Ishikawa (cell line): Measurements from ENCODE around the gene LUM.

Source experiments
- CEBPB ChIP-seq: IDR thresholded peaks from 2 replicates; pipeline ENCODE4 v1.6.1; 2012
- CREB1 ChIP-seq: IDR thresholded peaks from 2 replicates; pipeline ENCODE4 v1.6.1; 2012; ENCODE audit warnings: low read depth
- EGR1 ChIP-seq: IDR thresholded peaks from 2 replicates; pipeline ENCODE4 v1.6.1; 2012
- EP300 ChIP-seq: IDR thresholded peaks from 2 replicates; pipeline ENCODE4 v1.6.1; 2012; ENCODE audit warnings: borderline replicate concordance
- FOXM1 ChIP-seq: IDR thresholded peaks from 2 replicates; pipeline ENCODE4 v1.6.1; 2012; ENCODE audit warnings: low read depth, borderline replicate concordance
- NFIC ChIP-seq: IDR thresholded peaks from 2 replicates; pipeline ENCODE4 v1.6.1; 2012
- RAD21 ChIP-seq: IDR thresholded peaks from 2 replicates; pipeline ENCODE4 v1.6.1; 2012; ENCODE audit warnings: low read depth
- TAF1 ChIP-seq: IDR thresholded peaks from 2 replicates; pipeline ENCODE4 v1.6.1; 2012; ENCODE audit warnings: low read depth, mild to moderate bottlenecking
- TCF12 ChIP-seq: IDR thresholded peaks from 2 replicates; pipeline ENCODE4 v1.6.1; 2012; ENCODE audit warnings: low read depth
- TEAD4 ChIP-seq: IDR thresholded peaks from 2 replicates; pipeline ENCODE4 v1.6.1; 2012
- YY1 ChIP-seq: IDR thresholded peaks from 2 replicates; pipeline ENCODE4 v1.6.1; 2012; ENCODE audit warnings: low read depth
- ZBTB7A ChIP-seq: IDR thresholded peaks from 2 replicates; pipeline ENCODE4 v1.6.1; 2012; ENCODE audit warnings: low read depth
- TF ChIP-seq, protein P1 (sequence below): IDR thresholded peaks from 2 replicates; pipeline ENCODE4 v1.6.1; 2012
- TF ChIP-seq, protein P2 (sequence below): IDR thresholded peaks from 2 replicates; pipeline ENCODE4 v1.6.1; 2012
- TF ChIP-seq, protein P3 (sequence below): IDR thresholded peaks from 2 replicates; pipeline ENCODE4 v1.6.1; 2012; ENCODE audit warnings: low read depth, mild to moderate bottlenecking

Gene LUM, protein sequence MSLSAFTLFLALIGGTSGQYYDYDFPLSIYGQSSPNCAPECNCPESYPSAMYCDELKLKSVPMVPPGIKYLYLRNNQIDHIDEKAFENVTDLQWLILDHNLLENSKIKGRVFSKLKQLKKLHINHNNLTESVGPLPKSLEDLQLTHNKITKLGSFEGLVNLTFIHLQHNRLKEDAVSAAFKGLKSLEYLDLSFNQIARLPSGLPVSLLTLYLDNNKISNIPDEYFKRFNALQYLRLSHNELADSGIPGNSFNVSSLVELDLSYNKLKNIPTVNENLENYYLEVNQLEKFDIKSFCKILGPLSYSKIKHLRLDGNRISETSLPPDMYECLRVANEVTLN

DNA sequence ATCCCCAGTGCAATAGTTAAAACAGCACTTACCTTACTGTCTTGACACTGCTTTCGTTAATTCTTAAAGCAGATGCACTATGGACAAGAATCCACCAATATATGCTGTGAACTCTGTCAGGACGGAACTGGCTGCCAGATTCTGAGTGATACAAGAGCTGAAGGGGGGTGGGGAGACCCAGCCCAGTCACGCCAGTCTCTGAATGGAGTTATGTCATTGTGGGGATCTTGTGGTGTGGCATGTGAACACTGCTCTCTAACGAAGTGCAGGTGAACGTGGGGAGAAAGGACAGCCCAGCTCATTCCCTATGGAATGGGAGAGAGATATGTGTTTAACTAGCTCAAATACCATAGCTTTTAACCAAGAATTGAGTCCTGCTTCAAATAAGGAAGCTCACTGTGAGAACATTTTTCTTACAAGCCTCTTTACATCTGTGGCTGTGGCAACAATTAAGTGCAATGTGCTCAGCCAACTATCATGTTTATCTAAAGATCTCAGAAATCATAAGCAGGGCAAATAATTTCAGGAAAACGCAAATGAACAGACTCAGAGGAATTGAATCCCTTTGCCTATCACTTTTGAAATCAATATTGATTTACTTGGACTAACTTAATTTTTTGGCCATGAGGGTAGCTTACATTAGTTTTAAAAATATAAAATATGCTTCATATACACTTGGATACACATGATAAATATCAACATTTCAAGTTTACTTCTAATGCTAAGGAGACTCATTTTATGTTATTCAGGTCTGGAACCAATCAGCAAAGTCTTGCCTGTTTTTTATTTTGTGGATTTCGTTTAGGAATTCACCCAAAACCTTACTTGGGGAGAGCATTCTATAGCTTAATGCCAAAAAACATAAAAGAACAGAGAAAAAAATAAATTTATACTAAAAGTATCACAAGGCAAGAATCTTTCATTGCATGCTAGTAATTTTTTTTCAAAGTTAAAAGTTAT, at the start of gene LUM:
Gene LUM (minus strand): TSS at position 129 of the 960 bp plus-strand sequence. CDS start 2,515 bp downstream, outside the sequence.
- TF ChIP-seq CREB1, result no peak
- TF ChIP-seq RAD21, result no peak
- no peak for TF ChIP-seq TAF1
- TF ChIP-seq YY1, result no peak
- TF ChIP-seq TEAD4, result no peak

DNA sequence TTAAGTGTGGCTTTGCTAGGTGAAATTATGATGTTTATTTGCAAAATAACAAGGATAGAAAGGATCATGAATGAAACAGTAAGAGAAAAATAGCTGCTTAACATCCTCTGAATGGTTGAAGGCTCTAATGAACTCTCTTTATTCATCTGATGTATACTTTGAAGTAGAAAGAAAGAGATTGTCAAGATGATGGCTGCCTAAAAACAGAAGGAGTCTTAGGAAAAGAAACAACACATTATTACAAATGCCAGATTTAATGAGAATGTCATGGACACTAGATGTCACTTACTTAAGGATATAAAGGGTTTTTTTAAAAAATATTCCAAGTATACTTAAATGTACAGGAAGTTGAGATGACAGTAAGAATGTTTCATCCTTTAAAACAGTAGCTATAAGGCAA, 49.7 kb upstream of the LUM start:
- TF ChIP-seq CEBPB (no peak), TEAD4 (no peak), ZBTB7A (no peak), EP300 (no peak), TCF12 (no peak), CREB1 (no peak), TAF1 (no peak), NFIC (no peak), EGR1 (no peak), FOXM1 (no peak), RAD21 (no peak), YY1 (no peak)
- TF ChIP-seq, protein P1, sequence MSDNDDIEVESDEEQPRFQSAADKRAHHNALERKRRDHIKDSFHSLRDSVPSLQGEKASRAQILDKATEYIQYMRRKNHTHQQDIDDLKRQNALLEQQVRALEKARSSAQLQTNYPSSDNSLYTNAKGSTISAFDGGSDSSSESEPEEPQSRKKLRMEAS, result no peak
- TF ChIP-seq, protein P2, sequence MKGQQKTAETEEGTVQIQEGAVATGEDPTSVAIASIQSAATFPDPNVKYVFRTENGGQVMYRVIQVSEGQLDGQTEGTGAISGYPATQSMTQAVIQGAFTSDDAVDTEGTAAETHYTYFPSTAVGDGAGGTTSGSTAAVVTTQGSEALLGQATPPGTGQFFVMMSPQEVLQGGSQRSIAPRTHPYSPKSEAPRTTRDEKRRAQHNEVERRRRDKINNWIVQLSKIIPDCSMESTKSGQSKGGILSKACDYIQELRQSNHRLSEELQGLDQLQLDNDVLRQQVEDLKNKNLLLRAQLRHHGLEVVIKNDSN, result no peak

DNA sequence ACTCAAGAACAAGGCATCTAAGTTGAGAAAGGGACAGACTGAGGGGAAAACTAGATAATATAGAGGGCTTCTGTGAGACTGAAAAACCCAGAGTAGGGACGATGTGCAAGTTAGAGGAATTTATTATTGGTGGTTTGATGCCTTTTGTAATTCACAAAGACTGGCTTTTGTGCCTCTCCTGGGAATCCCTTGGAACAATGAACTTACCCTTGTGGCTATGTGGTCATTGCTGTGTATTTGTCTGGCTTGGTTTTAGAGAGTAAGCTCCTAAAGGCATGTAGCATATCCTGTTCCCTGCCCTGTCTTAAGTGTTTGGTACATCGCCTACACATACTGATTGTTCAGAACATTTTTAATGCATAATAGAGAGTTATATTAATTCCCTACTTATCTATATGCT, 44.7 kb upstream of the LUM start:
- no peak for TF ChIP-seq CREB1
- TF ChIP-seq TAF1, result no peak
- TF ChIP-seq NFIC, result no peak
- TF ChIP-seq ZBTB7A, result no peak
- TF ChIP-seq, protein P3, sequence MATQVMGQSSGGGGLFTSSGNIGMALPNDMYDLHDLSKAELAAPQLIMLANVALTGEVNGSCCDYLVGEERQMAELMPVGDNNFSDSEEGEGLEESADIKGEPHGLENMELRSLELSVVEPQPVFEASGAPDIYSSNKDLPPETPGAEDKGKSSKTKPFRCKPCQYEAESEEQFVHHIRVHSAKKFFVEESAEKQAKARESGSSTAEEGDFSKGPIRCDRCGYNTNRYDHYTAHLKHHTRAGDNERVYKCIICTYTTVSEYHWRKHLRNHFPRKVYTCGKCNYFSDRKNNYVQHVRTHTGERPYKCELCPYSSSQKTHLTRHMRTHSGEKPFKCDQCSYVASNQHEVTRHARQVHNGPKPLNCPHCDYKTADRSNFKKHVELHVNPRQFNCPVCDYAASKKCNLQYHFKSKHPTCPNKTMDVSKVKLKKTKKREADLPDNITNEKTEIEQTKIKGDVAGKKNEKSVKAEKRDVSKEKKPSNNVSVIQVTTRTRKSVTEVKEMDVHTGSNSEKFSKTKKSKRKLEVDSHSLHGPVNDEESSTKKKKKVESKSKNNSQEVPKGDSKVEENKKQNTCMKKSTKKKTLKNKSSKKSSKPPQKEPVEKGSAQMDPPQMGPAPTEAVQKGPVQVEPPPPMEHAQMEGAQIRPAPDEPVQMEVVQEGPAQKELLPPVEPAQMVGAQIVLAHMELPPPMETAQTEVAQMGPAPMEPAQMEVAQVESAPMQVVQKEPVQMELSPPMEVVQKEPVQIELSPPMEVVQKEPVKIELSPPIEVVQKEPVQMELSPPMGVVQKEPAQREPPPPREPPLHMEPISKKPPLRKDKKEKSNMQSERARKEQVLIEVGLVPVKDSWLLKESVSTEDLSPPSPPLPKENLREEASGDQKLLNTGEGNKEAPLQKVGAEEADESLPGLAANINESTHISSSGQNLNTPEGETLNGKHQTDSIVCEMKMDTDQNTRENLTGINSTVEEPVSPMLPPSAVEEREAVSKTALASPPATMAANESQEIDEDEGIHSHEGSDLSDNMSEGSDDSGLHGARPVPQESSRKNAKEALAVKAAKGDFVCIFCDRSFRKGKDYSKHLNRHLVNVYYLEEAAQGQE, result no peak
- TF ChIP-seq, protein P2, result no peak
- TF ChIP-seq RAD21, result no peak
- TF ChIP-seq TCF12, result no peak
- no peak for TF ChIP-seq TEAD4
- TF ChIP-seq FOXM1, result no peak
- TF ChIP-seq, protein P1, result no peak
- TF ChIP-seq CEBPB, result no peak
- TF ChIP-seq EGR1, result no peak
- TF ChIP-seq YY1, result no peak
- TF ChIP-seq EP300, result no peak

DNA sequence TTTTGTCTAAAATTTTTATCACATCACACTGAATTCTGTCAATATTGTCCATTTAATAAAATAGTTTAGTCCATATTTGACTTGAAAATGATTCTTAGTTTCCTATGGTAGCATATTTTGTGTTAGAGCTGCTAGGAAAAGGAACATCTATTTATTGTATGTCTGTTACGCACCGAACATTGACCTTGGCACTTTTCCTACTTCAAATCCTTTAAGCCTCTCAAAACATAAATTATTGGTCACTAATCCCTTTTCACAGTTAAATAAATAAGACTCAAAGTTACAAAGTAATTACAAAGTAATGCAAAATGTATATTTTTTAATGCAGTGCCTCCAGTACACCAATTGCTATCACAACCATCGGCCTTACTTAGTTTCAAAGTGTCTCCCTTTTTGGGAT, 42.8 kb upstream of the LUM start:
- TF ChIP-seq NFIC, result no peak
- TF ChIP-seq, protein P1, result no peak
- TF ChIP-seq, protein P2, result no peak
- no peak for TF ChIP-seq CEBPB
- TF ChIP-seq TAF1, result no peak
- no peak for TF ChIP-seq EGR1

DNA sequence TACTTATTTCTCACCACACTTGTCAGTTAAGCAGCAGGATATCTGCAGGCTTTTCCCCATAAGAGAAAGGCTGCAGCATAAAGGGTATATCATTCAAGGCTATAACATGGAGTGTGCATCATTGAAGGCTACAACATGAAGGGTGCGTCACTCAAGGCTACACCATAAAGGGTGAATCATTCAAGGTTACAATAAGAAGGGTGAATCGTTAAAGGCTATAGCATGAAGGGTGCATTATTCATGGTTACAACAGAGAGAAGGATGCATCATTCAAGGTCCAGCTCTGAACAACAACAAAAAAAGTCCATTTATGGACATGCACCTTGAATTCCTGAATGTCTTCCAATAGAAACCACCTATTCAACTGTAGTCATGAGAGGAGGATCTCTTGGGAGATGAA, 32.8 kb upstream of the LUM start:
- TF ChIP-seq YY1 (no peak), NFIC (no peak), EGR1 (no peak), EP300 (no peak), TCF12 (no peak), CREB1 (no peak), RAD21 (no peak), CEBPB (no peak), TEAD4 (no peak), FOXM1 (no peak), ZBTB7A (no peak), TAF1 (no peak)
- TF ChIP-seq, protein P3, result no peak
- TF ChIP-seq, protein P2, result no peak
- TF ChIP-seq, protein P1, result no peak
